H9 (cell line): ENCODE measurements around the gene TNIK. TPM values are rescaled to one million over a fixed set of nuclear protein-coding genes. Genes with fewer than 3 reads are reported as not detected.

Experiments used
- DNase-seq: peaks from one replicate; pipeline ENCODE4 v3.0.0-alpha.2; 2017
- H2AFZ ChIP-seq: one replicate; pipeline ENCODE4 v1.6.1; 2013; ENCODE audit warnings: mild to moderate bottlenecking, low read length, control low read depth, moderate library complexity
- H2AK5ac ChIP-seq: 2 replicates; pipeline ENCODE4 v1.6.1; 2013; ENCODE audit warnings: low read length, control low read depth, mixed read lengths; ENCODE audit not compliant: insufficient read length
- H2BK120ac ChIP-seq: one replicate; pipeline ENCODE4 v1.6.1; 2013; ENCODE audit warnings: low read depth, mild to moderate bottlenecking, low read length, control low read depth, inconsistent platforms; ENCODE audit not compliant: poor library complexity, severe bottlenecking
- H2BK12ac ChIP-seq: 2 replicates; pipeline ENCODE4 v1.6.1; 2013; ENCODE audit warnings: low read length, control low read depth, mixed read lengths, low read depth; ENCODE audit not compliant: insufficient read length
- H2BK15ac ChIP-seq: 2 replicates; pipeline ENCODE4 v1.6.1; 2013; ENCODE audit warnings: low read depth, low read length, control low read depth
- H2BK20ac ChIP-seq: one replicate; pipeline ENCODE4 v1.6.1; 2013; ENCODE audit warnings: low read depth, mild to moderate bottlenecking, low read length, control low read depth, inconsistent platforms; ENCODE audit not compliant: poor library complexity, severe bottlenecking
- H2BK5ac ChIP-seq: 2 replicates; pipeline ENCODE4 v1.6.1; 2013; ENCODE audit warnings: low read length, control low read depth, mixed read lengths; ENCODE audit not compliant: insufficient read length
- H3K14ac ChIP-seq: 2 replicates; pipeline ENCODE4 v1.6.1; 2013; ENCODE audit warnings: low read length, control low read depth; ENCODE audit not compliant: insufficient read depth
- H3K18ac ChIP-seq: 2 replicates; pipeline ENCODE4 v1.6.1; 2013; ENCODE audit warnings: low read depth, mild to moderate bottlenecking, mixed read lengths, low read length, control low read depth; ENCODE audit not compliant: insufficient read length
- H3K23ac ChIP-seq: 2 replicates; pipeline ENCODE4 v1.6.1; 2013; ENCODE audit warnings: low read length, control low read depth, mixed read lengths, low read depth; ENCODE audit not compliant: insufficient read length
- H3K23me2 ChIP-seq: 2 replicates; pipeline ENCODE4 v1.6.1; 2013; ENCODE audit warnings: low read depth, mild to moderate bottlenecking, mixed read lengths, low read length, control low read depth; ENCODE audit not compliant: insufficient read length, poor library complexity, severe bottlenecking
- H3K27ac ChIP-seq: 2 replicates; pipeline ENCODE4 v1.5.1; 2013; ENCODE audit warnings: low read length, control low read depth, mixed read lengths, low read depth; ENCODE audit not compliant: insufficient read length
- H3K27me3 ChIP-seq: 2 replicates; pipeline ENCODE4 v1.6.1; 2013; ENCODE audit warnings: low read length, control low read depth, inconsistent platforms; ENCODE audit not compliant: insufficient read depth
- H3K4ac ChIP-seq: 2 replicates; pipeline ENCODE4 v1.6.1; 2013; ENCODE audit warnings: low read depth, mild to moderate bottlenecking, control low read depth, inconsistent platforms, low read length, moderate library complexity
- H3K4me1 ChIP-seq: 2 replicates; pipeline ENCODE4 v1.6.1; 2013; ENCODE audit warnings: low read length, control low read depth, inconsistent platforms; ENCODE audit not compliant: insufficient read depth
- H3K4me2 ChIP-seq: 2 replicates; pipeline ENCODE4 v1.6.1; 2013; ENCODE audit warnings: low read length, control low read depth, mixed read lengths; ENCODE audit not compliant: insufficient read length, insufficient read depth
- H3K56ac ChIP-seq: 2 replicates; pipeline ENCODE4 v1.6.1; 2013; ENCODE audit warnings: low read depth, mild to moderate bottlenecking, mixed read lengths, low read length, control low read depth; ENCODE audit not compliant: insufficient read length
- H3K79me1 ChIP-seq: 2 replicates; pipeline ENCODE4 v1.6.1; 2013; ENCODE audit warnings: low read depth, mild to moderate bottlenecking, moderate library complexity, low read length, control low read depth, inconsistent platforms; ENCODE audit not compliant: insufficient read depth, poor library complexity, severe bottlenecking
- H3K79me2 ChIP-seq: 2 replicates; pipeline ENCODE4 v1.6.1; 2013; ENCODE audit warnings: low read length, control low read depth, inconsistent platforms; ENCODE audit not compliant: insufficient read depth
- H3K9ac ChIP-seq: 2 replicates; pipeline ENCODE4 v1.6.1; 2013; ENCODE audit warnings: low read length, control low read depth, mixed read lengths; ENCODE audit not compliant: insufficient read length; ENCODE audit errors: extremely low read depth
- H3K9me3 ChIP-seq: one replicate; pipeline ENCODE4 v1.6.1; 2013; ENCODE audit warnings: low read depth, low read length, inconsistent platforms; ENCODE audit not compliant: control insufficient read depth
- H3T11ph ChIP-seq: one replicate; pipeline ENCODE4 v1.6.1; 2013; ENCODE audit warnings: mild to moderate bottlenecking, low read length, control low read depth, inconsistent platforms
- H4K20me1 ChIP-seq: one replicate; pipeline ENCODE4 v1.6.1; 2013; ENCODE audit not compliant: control insufficient read depth, insufficient read length, insufficient read depth
- H4K5ac ChIP-seq: 2 replicates; pipeline ENCODE4 v1.6.1; 2013; ENCODE audit warnings: low read depth, mild to moderate bottlenecking, mixed read lengths, low read length, control low read depth; ENCODE audit not compliant: insufficient read length
- H4K8ac ChIP-seq: replicated peaks from 2 replicates; pipeline ENCODE4 v1.6.1; 2013; ENCODE audit warnings: low read length, control low read depth, mixed read lengths, low read depth; ENCODE audit not compliant: insufficient read length
- H4K91ac ChIP-seq: 2 replicates; pipeline ENCODE4 v1.6.1; 2013; ENCODE audit warnings: low read depth, mild to moderate bottlenecking, moderate library complexity, mixed read lengths, low read length, control low read depth; ENCODE audit not compliant: insufficient read length
- H3K27ac Mint-ChIP-seq, 3 experiments: 2 replicates in 2 of 3; 3 replicates in 1 of 3; pipeline ENCODE4 v1.8.0; 2020 to 2021; ENCODE audit warnings: mixed read lengths in 3 of 3, mild to moderate bottlenecking in 1 of 3, moderate library complexity in 1 of 3
- H3K27me3 Mint-ChIP-seq: 2 replicates; pipeline ENCODE4 v1.8.0; 2021; ENCODE audit warnings: low read depth, mild to moderate bottlenecking, moderate library complexity, mixed read lengths
- H3K36me3 Mint-ChIP-seq, 3 experiments: 2 replicates in 2 of 3; 3 replicates in 1 of 3; pipeline ENCODE4 v1.8.0; 2020 to 2021; ENCODE audit warnings: low read depth in 3 of 3, mixed read lengths in 3 of 3; ENCODE audit not compliant: insufficient read depth in 1 of 3
- H3K4me1 Mint-ChIP-seq, 2 experiments: 2 replicates each; pipeline ENCODE4 v1.8.0; 2020; ENCODE audit warnings: mixed read lengths in 2 of 2
- H3K4me3 Mint-ChIP-seq, 2 experiments: 2 replicates in 1 of 2; 3 replicates in 1 of 2; pipeline ENCODE4 v1.8.0; 2020 to 2021; ENCODE audit warnings: mild to moderate bottlenecking in 2 of 2, mixed read lengths in 2 of 2, moderate library complexity in 1 of 2
- H3K9me3 Mint-ChIP-seq, 2 experiments: 2 replicates in 1 of 2; 3 replicates in 1 of 2; pipeline ENCODE4 v1.8.0; 2020; ENCODE audit warnings: mild to moderate bottlenecking in 2 of 2, mixed read lengths in 2 of 2, moderate library complexity in 1 of 2
- WGBS: extraction: QIAGEN DNeasy Blood & Tissue Kit; methylation state at CpG from one replicate; pipeline ENCODE4 v1.1.7; 2013; ENCODE audit warnings: missing lambda C conversion rate, low lambda C conversion rate, mixed read lengths; ENCODE audit not compliant: insufficient read length; ENCODE audit errors: extremely low coverage; 5-methylcytosine and 5-hydroxymethylcytosine counted together
- total RNA-seq: library from RNA; stranded (reverse); gene quantifications from 2 replicates; pipeline ENCODE4 v1.2.1, GENCODE V29; 2021
- TF ChIP-seq, protein P1 (sequence below): fragments of 200-600 bp; sonication (generic); conservative IDR thresholded peaks from 3 replicates; pipeline ENCODE4 v1.8.0; 2021; ENCODE audit warnings: antibody characterized with exemption, mild to moderate bottlenecking

TNIK gene
- total RNA-seq, 1 experiment from 2014 or later, result 15.9 TPM

DNA sequence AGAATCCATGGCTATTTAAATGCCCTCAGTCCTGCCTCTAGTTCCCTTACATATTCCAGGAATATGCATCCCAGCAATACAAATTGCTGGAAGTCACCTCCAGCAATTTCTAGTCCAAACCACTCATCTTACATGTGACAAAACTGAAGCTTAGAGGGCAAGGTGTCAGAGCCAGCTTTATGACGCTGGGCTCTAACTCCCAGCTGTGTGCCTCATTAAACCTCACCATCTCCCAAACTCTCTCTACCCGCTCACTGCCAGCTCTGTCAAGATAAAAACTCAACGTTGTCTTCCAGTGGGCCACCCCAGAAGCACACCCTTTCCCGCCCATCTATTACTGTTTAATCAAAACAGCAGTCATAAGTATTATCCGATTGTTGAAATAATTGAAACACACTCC lies 7.9 kb downstream of the TNIK start:
- Histone ChIP-seq H3K14ac (no peak overlapping the region), H3K4ac (no peak overlapping the region), H2BK20ac (no peak overlapping the region), H4K91ac (no peak overlapping the region), H2AFZ (no peak overlapping the region), H3K79me1 (no peaks in the 10 kb centered on the region), H3K79me2 (peaks cover 31% of the 10 kb centered on the region; the same call in 1 of the 2 replicates), H2AK5ac (no peak overlapping the region), H3K18ac (no peak overlapping the region), H3K27ac (no peak overlapping the region), H3K4me1 (peaks cover 3% of the 10 kb centered on the region; the same call in 1 of the 2 replicates), H2BK12ac (no peak overlapping the region), H3K4me2 (no peak overlapping the region), H3K9ac (no peak overlapping the region), H3K56ac (no peak overlapping the region), H4K5ac (no peak overlapping the region), H3K23me2 (peaks cover 1% of the 10 kb centered on the region), H4K8ac (no peak overlapping the region), H3K23ac (no peak overlapping the region), H2BK5ac (no peak overlapping the region), H3K27me3 (peaks cover 2% of the 10 kb centered on the region; the same call in 1 of the 2 replicates), H2BK120ac (no peak overlapping the region), H3T11ph (no peak overlapping the region), H3K9me3 (no peaks in the 10 kb centered on the region), H4K20me1 (no peaks in the 10 kb centered on the region), H2BK15ac (no peak overlapping the region)
- Mint-ChIP-seq H3K4me3 (no peak overlapping the region), H3K4me1 (peaks cover 12 to 18% of the 10 kb centered on the region in 2 experiments), H3K9me3 (no peaks in the 10 kb centered on the region), H3K27ac (no peak overlapping the region), H3K27me3 (peaks cover 3% of the 10 kb centered on the region; the same call in 1 of the 2 replicates), H3K36me3 (no peaks in the 10 kb centered on the region)
- WGBS, result no CpG with 5 or more reads among the region's 5 CpGs
- TF ChIP-seq, protein P1, sequence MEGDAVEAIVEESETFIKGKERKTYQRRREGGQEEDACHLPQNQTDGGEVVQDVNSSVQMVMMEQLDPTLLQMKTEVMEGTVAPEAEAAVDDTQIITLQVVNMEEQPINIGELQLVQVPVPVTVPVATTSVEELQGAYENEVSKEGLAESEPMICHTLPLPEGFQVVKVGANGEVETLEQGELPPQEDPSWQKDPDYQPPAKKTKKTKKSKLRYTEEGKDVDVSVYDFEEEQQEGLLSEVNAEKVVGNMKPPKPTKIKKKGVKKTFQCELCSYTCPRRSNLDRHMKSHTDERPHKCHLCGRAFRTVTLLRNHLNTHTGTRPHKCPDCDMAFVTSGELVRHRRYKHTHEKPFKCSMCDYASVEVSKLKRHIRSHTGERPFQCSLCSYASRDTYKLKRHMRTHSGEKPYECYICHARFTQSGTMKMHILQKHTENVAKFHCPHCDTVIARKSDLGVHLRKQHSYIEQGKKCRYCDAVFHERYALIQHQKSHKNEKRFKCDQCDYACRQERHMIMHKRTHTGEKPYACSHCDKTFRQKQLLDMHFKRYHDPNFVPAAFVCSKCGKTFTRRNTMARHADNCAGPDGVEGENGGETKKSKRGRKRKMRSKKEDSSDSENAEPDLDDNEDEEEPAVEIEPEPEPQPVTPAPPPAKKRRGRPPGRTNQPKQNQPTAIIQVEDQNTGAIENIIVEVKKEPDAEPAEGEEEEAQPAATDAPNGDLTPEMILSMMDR, result no peak
- DNase-seq, result no peak
